DMS 273 treated with DMSO at 0.1 percent for 48 hours (cell line): ENCODE measurements around the gene SPINT1.

Source experiments
- DNase-seq: peaks from one replicate; lab custom pipeline; 2025; lab: John Stamatoyannopoulos, UW

The SPINT1 gene

DNA sequence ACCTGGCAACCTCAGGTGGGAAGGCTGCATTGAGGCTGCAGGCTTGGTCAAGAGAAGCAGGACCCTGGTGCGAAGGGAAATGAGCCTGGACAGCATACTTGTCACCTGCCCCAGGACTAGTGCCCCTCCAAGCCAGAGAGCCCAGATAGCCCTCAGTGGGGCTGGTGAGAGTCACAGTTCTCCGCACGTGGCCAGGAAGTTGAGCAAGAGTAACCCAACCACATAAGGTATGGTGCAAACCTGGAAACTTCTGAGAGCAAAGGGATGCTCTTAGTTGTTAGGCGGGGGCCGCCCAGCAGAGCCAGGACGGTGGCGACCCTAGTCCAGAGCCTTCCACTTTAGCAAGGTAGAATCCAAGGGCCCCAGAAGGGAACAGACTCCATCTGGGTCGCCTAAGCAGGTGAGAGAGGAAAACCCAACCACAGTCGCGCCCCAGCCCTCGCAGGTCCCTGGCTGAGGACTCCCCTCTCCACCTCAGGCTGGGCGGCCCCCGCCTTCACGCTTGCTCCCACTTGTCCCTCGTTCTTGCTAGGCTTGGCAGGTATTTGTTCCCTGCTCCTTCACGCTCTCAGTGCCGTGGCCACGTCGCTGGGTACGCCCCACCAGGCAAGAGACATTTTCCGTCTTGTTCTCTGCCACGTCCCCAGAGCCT is 49.3 kb downstream of the SPINT1 start:
- DNase-seq, result no peak

DNA sequence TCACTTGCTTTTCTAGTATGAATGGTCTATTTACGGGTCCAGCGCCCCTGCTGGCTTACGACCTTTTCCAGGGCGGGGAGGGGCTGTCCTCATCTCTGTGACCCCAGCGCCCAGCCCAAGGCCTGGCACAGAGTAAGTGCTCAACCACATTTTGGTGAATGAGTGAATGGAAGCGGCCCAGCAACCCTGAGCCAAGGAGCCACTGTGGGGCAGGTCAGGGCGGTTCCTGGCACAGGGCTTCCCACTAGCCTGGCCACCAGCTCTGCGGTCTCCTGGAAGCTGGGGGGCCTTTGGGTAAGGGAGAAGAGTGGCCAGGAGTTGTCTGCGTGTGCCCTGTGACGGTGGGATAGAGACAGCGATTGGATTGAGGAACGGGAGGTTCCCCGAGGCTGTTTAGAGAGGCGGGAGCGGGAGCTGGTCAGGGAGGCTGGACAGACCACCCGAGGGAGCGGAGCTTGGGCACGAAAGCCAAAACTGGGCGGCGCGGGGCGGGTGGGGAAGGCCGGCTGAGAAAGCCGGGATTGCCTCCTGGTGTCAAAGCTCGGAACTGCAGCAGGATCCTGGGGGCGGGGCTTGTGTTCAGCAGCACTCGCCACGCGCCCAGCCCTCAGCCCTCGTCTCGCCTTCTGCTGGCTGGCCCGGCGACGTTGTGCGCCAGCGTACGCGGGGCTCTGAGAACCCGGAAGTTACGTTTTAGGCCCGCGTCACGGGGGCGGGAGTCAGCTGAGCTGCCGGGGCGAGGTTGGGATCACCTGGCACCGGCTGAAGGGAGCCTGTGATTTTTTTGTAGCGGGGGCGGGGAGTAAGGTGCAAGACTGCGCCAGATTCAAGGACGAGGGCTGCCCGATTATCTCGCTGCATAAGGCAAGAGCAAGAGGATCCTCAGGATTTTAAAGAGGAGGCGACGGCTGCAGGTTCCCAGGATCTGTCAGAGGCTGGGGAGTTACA is 50.2 kb downstream of the SPINT1 start, which contains the start of gene VPS18:
VPS18 (plus strand) TSS at position 718 of the 948 bp plus-strand sequence. CDS start 319 bp downstream, outside the sequence.
- peak; percentile 79 for DNase-seq

DNA sequence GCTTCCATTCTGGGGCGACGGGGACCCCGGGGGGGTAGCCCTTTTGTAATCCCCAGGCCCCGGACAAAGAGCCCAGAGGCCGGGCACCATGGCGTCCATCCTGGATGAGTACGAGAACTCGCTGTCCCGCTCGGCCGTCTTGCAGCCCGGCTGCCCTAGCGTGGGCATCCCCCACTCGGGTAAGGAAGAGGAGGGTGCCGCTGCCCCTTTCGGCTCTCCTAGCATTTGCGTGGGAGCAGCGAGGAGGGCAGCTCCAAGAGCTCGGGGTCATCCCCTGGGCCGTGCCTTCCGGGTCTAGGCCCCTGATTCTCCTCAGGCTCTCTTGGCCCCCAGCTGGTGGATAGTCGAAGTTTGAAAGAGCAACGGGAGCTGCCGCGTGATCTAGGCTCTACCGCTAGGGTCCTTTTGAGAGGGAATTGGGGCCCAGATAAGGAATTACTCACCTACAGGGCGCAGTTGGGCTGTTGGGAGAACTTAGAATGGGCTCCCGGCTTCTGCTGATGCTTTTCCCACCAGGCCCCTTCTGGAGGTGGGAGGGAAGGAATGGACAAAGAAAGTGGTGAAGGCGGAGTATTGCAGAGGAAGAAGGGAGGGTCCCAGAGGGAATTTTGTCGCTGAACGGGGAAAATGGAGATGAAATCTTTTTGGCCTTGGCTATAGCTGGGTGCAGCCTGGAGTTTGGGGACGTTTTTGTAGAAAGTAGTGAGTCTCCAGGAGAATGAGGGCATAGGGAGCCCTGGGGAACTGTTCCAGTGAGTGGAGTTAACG is 51.0 kb downstream of the SPINT1 start:
- no peak for DNase-seq

DNA sequence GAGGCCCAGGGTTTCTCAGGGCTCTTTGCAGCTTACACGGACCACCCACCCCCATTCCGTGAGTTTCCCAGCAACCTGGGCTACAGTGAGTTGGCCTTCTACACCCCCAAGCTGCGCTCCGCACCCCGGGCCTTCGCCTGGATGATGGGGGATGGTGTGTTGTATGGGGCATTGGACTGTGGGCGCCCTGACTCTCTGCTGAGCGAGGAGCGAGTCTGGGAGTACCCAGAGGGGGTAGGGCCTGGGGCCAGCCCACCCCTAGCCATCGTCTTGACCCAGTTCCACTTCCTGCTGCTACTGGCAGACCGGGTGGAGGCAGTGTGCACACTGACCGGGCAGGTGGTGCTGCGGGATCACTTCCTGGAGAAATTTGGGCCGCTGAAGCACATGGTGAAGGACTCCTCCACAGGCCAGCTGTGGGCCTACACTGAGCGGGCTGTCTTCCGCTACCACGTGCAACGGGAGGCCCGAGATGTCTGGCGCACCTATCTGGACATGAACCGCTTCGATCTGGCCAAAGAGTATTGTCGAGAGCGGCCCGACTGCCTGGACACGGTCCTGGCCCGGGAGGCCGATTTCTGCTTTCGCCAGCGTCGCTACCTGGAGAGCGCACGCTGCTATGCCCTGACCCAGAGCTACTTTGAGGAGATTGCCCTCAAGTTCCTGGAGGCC is 55.8 kb downstream of the SPINT1 start:
- no peak for DNase-seq

DNA sequence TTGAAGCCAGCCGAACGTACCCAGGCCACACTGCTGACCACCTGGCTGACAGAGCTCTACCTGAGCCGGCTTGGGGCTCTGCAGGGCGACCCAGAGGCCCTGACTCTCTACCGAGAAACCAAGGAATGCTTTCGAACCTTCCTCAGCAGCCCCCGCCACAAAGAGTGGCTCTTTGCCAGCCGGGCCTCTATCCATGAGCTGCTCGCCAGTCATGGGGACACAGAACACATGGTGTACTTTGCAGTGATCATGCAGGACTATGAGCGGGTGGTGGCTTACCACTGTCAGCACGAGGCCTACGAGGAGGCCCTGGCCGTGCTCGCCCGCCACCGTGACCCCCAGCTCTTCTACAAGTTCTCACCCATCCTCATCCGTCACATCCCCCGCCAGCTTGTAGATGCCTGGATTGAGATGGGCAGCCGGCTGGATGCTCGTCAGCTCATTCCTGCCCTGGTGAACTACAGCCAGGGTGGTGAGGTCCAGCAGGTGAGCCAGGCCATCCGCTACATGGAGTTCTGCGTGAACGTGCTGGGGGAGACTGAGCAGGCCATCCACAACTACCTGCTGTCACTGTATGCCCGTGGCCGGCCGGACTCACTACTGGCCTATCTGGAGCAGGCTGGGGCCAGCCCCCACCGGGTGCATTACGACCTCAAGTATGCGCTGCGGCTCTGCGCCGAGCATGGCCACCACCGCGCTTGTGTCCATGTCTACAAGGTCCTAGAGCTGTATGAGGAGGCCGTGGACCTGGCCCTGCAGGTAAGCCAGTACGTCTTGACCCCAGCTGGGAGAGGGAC is 56.6 kb downstream of the SPINT1 start:
- DNase-seq, result no peak

DNA sequence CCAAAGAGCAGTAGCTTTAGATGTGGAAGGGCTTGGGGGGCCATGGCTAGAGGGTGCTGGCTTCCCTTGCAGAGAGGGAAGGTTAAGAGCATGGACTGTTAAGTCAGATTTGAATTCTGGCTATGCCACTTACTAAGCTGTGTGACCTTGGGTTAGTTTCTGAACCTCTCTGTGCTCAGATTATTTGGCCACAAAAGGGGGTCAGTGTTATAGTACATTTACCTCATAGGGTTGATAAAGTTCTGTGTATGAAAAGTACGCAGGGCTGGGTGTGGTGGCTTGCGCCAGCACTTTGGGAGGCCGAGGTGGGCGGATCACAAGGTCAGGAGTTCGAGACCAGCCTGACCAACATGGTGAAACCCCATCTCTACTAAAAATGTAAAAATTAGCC is 57.2 kb downstream of the SPINT1 start:
- DNase-seq, result no peak

DNA sequence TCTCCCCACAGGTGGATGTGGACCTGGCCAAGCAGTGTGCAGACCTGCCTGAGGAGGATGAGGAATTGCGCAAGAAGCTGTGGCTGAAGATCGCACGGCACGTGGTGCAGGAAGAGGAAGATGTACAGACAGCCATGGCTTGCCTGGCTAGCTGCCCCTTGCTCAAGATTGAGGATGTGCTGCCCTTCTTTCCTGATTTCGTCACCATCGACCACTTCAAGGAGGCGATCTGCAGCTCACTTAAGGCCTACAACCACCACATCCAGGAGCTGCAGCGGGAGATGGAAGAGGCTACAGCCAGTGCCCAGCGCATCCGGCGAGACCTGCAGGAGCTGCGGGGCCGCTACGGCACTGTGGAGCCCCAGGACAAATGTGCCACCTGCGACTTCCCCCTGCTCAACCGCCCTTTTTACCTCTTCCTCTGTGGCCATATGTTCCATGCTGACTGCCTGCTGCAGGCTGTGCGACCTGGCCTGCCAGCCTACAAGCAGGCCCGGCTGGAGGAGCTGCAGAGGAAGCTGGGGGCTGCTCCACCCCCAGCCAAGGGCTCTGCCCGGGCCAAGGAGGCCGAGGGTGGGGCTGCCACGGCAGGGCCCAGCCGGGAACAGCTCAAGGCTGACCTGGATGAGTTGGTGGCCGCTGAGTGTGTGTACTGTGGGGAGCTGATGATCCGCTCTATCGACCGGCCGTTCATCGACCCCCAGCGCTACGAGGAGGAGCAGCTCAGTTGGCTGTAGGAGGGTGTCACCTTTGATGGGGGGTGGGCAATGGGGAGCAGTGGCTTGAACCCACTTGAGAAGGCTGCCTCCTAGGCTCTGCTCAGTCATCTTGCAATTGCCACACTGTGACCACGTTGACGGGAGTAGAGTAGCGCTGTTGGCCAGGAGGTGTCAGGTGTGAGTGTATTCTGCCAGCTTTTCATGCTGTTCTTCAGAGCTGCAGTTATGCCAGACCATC is 59.0 kb downstream of the SPINT1 start:
- DNase-seq, result no peak

DNA sequence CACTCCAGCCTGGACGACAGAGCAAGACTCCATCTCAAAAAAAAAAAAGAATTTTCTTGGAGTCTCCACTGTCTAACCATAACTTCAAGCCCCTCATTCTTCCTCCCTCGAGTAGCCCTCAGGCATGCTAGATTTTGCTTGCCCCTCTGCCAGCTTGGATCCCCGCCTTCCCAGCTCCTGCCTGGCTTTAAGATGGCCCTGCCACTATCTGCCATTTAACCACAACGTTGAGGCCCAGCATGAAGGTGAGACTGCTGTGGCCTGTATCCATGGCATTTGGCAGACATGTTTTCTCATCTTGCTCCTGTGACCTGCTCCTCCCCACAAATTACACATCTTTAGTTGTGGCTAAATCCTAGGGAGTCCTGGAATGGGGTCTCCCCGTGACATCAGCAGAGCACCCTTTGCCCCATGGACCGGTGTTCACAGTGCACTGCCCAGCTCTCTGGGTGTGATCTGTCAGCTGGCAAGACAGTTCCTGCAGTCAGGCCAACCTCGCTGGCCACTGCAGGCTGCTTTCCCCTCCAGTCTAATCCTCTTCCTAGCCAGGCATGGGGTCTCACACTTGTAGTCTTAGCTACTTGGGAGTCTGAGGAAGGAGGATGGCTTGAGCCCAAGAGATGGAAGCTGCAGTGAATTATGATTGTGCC is 60.8 kb downstream of the SPINT1 start:
- DNase-seq, result no peak

DNA sequence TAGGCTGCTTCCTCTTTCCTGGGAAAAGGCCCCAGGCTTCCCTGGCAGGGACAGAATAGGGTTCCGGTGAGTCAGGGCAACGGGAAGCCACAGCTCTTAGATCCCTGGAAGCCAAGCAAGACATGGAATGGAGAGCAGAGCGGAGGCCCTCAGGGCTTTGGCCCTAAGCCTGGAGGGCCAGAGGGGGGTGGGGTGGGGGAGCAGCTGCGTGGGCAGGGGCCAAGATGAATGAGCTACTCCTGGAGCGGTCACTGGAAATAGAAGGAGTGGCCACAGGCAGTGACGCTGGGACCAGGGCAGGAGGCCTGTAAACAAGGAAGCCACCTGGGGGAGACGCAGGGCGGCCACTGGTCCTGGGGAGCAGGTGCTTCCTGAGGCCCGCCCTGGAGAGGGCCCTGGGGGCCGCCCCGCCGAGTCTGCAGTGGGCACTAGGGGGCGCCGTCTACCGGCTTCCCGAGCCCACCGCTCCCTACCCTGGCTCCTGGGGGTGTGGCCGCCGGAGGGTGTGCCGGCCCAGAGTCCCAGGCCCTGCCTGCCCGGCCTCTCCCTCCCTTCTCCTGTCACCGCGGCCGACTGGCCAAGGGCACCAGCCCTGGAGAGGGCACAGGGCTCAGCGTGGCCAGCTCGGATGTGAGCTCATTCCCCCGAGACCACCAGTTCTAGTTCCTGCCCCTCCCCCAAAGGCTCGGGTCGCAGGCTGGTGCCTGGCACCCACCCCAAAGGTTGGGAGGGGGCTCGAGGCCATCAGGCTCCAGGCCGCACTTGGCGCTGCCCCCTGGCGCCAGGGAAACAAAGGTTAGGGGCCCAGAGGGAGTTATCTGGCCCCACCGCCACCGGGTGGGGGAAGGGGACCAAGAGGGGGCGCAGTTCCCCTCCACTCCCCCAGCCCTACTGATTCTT is 62.5 kb downstream of the SPINT1 start:
- peak; percentile 41 for DNase-seq

DNA sequence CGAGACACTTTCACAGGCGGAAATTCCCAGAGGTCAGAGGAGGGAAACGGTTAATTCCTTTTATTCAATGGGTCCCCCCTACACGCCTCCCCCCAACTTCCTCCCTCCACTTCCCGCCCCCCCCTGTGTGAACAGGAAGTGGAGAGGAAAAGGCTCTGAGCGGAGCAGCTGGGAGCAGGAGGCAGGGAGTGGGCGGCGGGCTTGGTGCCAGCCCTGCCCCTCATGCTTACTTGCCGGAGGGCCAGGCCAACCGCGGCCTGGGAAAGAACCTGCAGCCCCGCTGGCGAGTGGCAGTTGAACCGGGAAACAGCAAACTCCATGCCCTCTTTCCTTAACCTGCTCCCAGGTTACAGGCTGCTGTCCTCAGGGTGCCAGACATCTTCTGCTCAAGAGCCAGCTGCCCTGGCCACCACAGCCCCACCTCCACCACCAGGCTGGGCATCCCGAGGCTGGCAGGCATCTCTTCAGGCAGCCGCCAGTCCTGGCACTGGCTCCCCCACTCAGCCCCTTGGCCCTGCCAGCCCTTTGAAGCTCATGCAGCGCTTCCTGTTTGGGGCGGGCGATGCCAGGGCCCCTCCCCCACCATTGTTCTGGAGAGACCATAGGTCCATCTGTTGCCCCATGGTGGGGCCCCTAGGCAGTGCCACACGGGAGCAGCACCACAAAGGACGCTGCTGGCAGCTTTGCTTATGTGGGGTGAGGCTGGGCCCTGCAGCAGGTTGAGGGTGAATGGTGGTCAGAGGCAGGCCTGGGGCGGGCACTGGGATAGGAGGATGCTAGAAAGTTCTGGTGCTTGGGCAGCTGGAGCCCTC is 63.3 kb downstream of the SPINT1 start:
- DNase-seq, result peak; percentile 43
